GM12878 (cell line): ENCODE measurements around the gene DACT3. TPM values are rescaled to one million over a fixed set of nuclear protein-coding genes. Genes with fewer than 3 reads are reported as not detected.

ENCODE experiments used
- JUND ChIP-seq: IDR thresholded peaks from 2 replicates; pipeline ENCODE4 v1.6.1; 2012; ENCODE audit warnings: low read depth, mild to moderate bottlenecking, low read length, improper control_type of control experiment, moderate library complexity
- SPI1 ChIP-seq: IDR thresholded peaks from 2 replicates; pipeline ENCODE4 v1.6.1; 2011; ENCODE audit warnings: low read depth, mild to moderate bottlenecking, low read length, moderate library complexity, borderline replicate concordance; ENCODE audit not compliant: insufficient read depth
- TBL1XR1 ChIP-seq: IDR thresholded peaks from 2 replicates; pipeline ENCODE4 v1.6.1; 2012; ENCODE audit warnings: low read depth, low read length, improper control_type of control experiment
- ZNF217 ChIP-seq: fragments of 450-650 bp; IDR thresholded peaks from 2 replicates; pipeline ENCODE4 v1.6.1; 2017; ENCODE audit warnings: antibody characterized with exemption, mild to moderate bottlenecking
- ZNF24 ChIP-seq: fragments of 450-650 bp; IDR thresholded peaks from 2 replicates; pipeline ENCODE4 v1.6.1; 2017; ENCODE audit warnings: antibody characterized with exemption, mild to moderate bottlenecking
- polyA plus RNA-seq, 11 experiments: library from polyadenylated mRNA; depleted of rRNA in 4 of 11; unstranded in 6 of 11; stranded (reverse) in 5 of 11; fragments of >200 nt; fragmentation: Nextera tagmentation in 4 of 11; fragmentation: Illumina TruSeq in 1 of 11; extraction: Ambion mirVana in 4 of 11; extraction: Trizol in 1 of 11; gene quantifications; 1 replicate in 1 of 11; 2 replicates in 10 of 11; pipeline versions ENCODE4 v1.2.1 to v1.2.3, GENCODE V29; 2011 to 2016; ENCODE audit warnings: inconsistent platforms in 2 of 11, missing spikeins in 2 of 11, low read depth in 1 of 11
- total RNA-seq, 4 experiments: library from RNA; depleted of rRNA in 3 of 4; stranded (reverse); fragments of >200 nt in 3 of 4; fragmentation: Illumina TruSeq in 1 of 4; extraction: Trizol in 1 of 4; gene quantifications; 2 replicates each; pipeline versions ENCODE4 v1.2.1 to v1.2.3, GENCODE V29; 2013 to 2021
- TF ChIP-seq, protein P1 (sequence below): IDR thresholded peaks from 2 replicates; pipeline ENCODE4 v1.6.1; 2011; ENCODE audit warnings: borderline replicate concordance, low read depth, mild to moderate bottlenecking, moderate library complexity, low read length; ENCODE audit not compliant: insufficient read depth, poor library complexity, severe bottlenecking
- TF ChIP-seq, protein P2 (sequence below): IDR thresholded peaks from 2 replicates; pipeline ENCODE4 v1.6.1; 2011; ENCODE audit warnings: borderline replicate concordance, low read depth, mild to moderate bottlenecking, moderate library complexity, mixed read lengths, low read length; ENCODE audit not compliant: insufficient read depth; ENCODE audit errors: extremely low read length

Gene DACT3
- total and polyA plus RNA-seq, 10 of the 15 experiments (the other 5 are each of a cell fraction or from before 2014, with no cell fraction given), result 0.05 to 2.5 (median 0.35) TPM; not detected in 1

DNA sequence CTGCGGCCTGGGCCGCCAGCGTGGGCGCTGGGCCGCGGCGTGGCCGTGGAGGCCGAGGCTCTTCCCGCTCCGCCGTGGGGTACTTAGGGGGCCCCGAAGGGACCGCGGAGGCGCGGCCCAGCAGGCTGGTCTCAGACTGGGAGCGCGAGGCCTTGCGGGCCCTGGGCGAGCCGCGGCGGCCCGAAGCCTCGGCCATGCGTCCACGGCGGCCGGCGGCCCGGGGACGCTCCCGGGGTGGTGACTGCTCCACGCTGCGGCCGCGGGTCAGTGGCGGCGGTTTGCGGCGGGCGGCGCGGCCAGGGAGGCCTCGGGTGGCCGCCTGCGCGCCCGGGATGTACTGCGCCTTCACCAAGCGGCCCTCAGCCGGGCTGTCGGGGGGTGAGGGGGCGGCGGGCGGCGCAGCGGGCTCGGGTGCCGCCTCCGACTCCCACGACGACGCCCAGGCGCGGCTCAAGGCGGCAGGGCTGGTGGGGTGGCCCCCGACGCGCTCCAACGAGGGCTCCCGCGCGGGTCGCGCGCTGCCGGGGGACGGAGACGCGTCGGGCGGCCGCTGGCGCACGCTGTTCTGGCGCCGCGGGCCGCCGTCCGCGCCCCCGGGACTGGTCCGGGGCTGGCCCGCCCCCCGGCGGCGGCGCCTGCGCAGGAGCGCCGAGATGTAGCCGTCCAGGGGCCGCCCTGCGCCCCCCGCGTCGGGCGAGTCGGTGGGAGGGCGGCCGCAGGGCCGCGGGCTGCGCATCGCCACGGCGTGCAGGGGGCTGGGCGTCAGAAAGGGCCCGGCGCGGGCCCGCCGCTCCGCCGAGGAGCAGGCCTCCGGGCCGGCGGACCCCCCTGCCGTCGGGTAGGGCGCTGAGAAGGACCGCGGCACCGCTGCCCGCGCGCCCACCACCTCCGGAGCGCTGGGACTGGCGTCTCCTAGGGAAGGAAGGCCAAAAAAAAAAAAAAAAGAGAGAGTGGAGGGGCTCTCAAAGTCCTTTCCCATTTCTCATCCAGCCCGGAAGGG is 11.7 kb downstream of the DACT3 start (continued):
- TF ChIP-seq ZNF24 (no peak), SPI1 (no peak), ZNF217 (no peak), JUND (no peak), TBL1XR1 (no peak)
- TF ChIP-seq, protein P1, sequence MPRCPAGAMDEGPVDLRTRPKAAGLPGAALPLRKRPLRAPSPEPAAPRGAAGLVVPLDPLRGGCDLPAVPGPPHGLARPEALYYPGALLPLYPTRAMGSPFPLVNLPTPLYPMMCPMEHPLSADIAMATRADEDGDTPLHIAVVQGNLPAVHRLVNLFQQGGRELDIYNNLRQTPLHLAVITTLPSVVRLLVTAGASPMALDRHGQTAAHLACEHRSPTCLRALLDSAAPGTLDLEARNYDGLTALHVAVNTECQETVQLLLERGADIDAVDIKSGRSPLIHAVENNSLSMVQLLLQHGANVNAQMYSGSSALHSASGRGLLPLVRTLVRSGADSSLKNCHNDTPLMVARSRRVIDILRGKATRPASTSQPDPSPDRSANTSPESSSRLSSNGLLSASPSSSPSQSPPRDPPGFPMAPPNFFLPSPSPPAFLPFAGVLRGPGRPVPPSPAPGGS, result no peak
- TF ChIP-seq, protein P2, sequence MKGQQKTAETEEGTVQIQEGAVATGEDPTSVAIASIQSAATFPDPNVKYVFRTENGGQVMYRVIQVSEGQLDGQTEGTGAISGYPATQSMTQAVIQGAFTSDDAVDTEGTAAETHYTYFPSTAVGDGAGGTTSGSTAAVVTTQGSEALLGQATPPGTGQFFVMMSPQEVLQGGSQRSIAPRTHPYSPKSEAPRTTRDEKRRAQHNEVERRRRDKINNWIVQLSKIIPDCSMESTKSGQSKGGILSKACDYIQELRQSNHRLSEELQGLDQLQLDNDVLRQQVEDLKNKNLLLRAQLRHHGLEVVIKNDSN, result no peak
